ENCODE measurements around the gene SCAMP1. TPM values are rescaled to one million over a fixed set of nuclear protein-coding genes. Genes with fewer than 3 reads are reported as not detected.
"Not testable (repeated sequence)": the region's sequence is repeated elsewhere in the genome, so short reads cannot be mapped to it uniquely, and the experiment has no call there.

SCAMP1 gene
- total RNA-seq, 4 donors from 2014 or later = 28.3 to 33.1 (median 30.9) TPM

DNA sequence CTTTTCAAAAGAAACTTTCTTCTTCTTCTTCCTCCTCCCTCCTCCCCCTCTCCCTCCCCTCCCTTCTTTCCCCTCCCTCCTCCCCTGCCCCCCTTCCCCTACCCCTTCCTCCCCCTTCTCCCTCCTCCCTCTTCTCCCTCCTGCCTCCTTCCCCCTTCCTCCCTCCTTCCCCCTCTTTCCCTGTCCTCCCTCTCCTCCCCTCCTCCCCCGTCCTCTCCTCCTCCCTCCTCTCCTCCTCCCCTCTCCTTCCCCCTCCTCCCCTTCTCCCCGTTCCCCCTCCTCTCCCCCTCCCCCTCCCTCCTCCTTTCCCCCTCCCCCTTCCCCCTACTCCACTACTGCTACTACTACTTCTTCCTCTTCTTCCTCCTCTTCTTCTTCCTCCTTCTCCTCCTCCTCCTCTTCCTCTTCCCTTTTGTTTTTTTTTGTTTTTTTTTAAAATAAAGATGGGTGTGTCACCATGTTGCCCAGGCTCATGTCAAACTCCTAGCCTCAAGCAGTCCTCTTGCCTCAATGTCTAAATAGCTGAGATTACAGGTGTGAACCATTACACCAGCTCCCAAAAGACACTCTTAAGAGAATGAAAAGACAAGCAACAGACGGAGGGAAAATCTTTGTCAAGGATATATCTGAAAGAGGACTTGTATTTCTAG lies 87.5 kb downstream of the SCAMP1 start:
- no peak for DNase-seq (ENCODE audit: low spot score in 2 of 2)
- no peak overlapping the region for H3K4me3 ChIP-seq (ENCODE audit: low read depth, poor library complexity, severe bottlenecking)
- TF ChIP-seq, protein P1, sequence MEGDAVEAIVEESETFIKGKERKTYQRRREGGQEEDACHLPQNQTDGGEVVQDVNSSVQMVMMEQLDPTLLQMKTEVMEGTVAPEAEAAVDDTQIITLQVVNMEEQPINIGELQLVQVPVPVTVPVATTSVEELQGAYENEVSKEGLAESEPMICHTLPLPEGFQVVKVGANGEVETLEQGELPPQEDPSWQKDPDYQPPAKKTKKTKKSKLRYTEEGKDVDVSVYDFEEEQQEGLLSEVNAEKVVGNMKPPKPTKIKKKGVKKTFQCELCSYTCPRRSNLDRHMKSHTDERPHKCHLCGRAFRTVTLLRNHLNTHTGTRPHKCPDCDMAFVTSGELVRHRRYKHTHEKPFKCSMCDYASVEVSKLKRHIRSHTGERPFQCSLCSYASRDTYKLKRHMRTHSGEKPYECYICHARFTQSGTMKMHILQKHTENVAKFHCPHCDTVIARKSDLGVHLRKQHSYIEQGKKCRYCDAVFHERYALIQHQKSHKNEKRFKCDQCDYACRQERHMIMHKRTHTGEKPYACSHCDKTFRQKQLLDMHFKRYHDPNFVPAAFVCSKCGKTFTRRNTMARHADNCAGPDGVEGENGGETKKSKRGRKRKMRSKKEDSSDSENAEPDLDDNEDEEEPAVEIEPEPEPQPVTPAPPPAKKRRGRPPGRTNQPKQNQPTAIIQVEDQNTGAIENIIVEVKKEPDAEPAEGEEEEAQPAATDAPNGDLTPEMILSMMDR (IDR thresholded peaks at IDR 0.05) = no peak
- no peak for TF ChIP-seq POLR2A (IDR thresholded peaks at IDR 0.05)
- 100% methylated on average over 1 of the region's 3 CpGs for WGBS, 2 donors
- intact Hi-C loops (cut with DNase I; ENCODE audit: low total_unique reads) = no loop called here

DNA sequence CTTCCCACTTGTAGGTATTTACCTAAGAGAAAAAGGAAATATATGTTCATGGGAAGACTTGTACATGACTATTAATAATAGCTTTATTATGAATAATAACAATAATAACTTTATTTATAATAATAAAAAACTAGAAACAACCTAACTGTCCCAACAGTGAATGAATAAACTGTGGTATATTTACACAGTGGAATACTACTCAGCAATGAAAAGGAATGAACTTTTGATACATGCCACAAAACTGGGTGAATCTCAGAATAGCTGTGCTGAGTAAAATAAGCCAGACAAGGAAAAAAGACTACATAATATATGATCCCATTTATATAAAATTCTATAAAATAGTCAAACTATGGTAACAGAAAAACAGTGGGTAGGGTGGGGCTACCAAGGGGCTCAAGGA lies 88.7 kb downstream of the SCAMP1 start:
- H3K4me3 ChIP-seq (ENCODE audit: low read depth, poor library complexity, severe bottlenecking) = no peak overlapping the region
- intact Hi-C loops (cut with DNase I; ENCODE audit: low total_unique reads) = no loop called here
- no peak for DNase-seq (ENCODE audit: low spot score in 2 of 2)
- TF ChIP-seq, protein P1 (IDR thresholded peaks at IDR 0.05) = no peak
- no peak for TF ChIP-seq POLR2A (IDR thresholded peaks at IDR 0.05)

DNA sequence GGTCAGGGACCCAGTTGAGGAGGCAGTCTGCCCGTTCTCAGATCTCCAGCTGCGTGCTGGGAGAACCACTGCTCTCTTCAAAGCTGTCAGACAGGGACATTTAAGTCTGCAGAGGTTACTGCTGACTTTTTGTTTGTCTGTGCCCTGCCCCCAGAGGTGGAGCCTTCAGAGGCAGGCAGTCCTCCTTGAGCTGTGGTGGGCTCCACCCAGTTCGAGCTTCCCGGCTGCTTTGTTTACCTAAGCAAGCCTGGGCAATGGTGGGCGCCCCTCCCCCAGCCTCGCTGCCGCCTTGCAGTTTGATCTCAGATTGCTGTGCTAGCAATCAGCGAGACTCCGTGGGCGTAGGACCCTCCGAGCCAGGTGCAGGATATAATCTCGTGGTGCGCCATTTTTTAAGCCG lies 97.1 kb downstream of the SCAMP1 start:
- H3K4me3 ChIP-seq (ENCODE audit: low read depth, poor library complexity, severe bottlenecking); intact Hi-C loops (cut with DNase I; ENCODE audit: low total_unique reads); DNase-seq (ENCODE audit: low spot score in 2 of 2): not testable (repeated sequence)
- 80 to 84% methylated on average over 12 to 13 of the region's 14 CpGs for WGBS, 2 donors

DNA sequence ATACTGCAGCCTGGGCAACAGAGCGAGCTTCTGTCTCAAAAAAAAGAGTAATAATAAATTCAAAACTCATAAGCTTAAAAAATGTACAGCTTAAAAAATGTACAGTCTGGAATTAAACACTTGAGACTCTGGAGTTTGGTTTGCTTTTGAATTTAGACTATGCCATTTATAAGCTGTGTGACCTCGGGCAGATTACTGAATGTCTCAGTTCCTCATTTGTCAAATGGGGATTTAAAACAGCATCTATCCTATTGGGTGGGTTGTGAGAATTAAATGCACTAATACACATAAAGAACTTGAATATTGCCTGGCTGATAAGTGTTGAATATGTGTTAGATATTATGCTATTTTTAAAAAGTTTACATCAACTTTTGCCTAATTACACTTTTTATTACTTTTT lies 98.4 kb downstream of the SCAMP1 start:
- TF ChIP-seq, protein P1 (IDR thresholded peaks at IDR 0.05) = no peak
- TF ChIP-seq POLR2A (IDR thresholded peaks at IDR 0.05) = no peak
- no peak overlapping the region for H3K4me3 ChIP-seq (ENCODE audit: low read depth, poor library complexity, severe bottlenecking)
- intact Hi-C loops (cut with DNase I; ENCODE audit: low total_unique reads) = no loop called here
- DNase-seq (ENCODE audit: low spot score in 2 of 2) = no peak
- WGBS, 2 donors = 94 to 96% methylated on average over 2 of the region's 2 CpGs

DNA sequence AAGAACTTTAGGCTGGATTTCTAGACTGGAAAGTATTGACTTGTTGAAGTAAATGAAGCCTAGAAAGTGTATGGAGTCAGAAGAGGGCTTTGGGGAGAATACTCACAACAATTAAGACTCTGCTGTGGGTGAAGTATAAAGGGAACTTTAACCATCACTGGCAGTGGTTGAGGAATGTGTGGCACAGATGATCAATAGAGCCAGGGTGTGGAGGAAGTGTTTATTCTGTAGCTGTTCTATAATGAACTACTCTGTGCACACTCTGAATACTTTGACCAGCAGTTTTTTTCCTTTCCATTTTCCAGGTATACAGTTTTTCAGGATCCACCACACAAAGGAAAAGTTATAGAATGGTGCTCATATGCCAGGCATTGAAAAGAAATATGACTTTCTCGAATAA lies 106.7 kb downstream of the SCAMP1 start:
- intact Hi-C loops (cut with DNase I; ENCODE audit: low total_unique reads) = no loop called here
- no peak overlapping the region for H3K4me3 ChIP-seq (ENCODE audit: low read depth, poor library complexity, severe bottlenecking)
- 89 to 94% methylated on average over 1 of the region's 1 CpG for WGBS, 2 donors
- no peak for TF ChIP-seq POLR2A (IDR thresholded peaks at IDR 0.05)
- TF ChIP-seq, protein P1 (IDR thresholded peaks at IDR 0.05) = no peak
- no peak for DNase-seq (ENCODE audit: low spot score in 2 of 2)

DNA sequence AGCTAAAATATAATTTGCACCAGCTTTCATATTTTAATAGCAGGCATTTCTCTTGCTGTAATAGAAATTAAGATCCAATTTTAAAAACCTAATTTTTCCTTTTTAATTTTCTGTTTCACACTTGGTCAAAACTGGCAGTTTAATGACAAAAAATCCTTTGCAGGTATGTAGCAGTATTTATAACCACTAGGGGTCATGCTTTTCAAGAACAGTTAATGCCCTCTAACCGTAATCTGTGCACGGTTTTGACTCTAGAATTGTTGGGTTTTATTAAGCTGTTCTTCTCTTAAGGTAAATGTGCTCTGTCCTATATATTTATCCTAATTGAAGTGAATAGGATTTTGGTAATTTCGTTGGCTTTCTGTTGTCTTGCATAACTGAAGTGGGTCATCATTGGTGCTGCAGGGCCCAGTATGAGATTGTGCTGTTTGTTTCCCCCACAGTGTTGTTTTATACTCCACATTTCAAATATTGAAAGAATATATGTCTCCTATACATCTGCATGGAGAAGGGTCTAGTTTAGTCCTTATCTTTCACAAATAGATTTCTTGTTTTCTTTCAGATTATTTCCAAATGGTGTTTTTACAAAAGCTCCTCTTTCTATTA lies 107.4 kb downstream of the SCAMP1 start:
- intact Hi-C loops (cut with DNase I; ENCODE audit: low total_unique reads) = no loop called here
- 11 to 12% methylated on average over 3 of the region's 3 CpGs for WGBS, 2 donors
- DNase-seq (ENCODE audit: low spot score in 2 of 2) = no peak
- no peak overlapping the region for H3K4me3 ChIP-seq (ENCODE audit: low read depth, poor library complexity, severe bottlenecking)
- TF ChIP-seq, protein P1 (IDR thresholded peaks at IDR 0.05) = no peak
- TF ChIP-seq POLR2A (IDR thresholded peaks at IDR 0.05) = no peak

All from lower leg skin (tissue), 4 donors.